ENCODE measurements around the gene P2RY2.

GRCh38 chr11:73267122-73267846 is 49.2 kb downstream of the P2RY2 start:
- TF ChIP-seq EZH2 (IDR thresholded peaks at IDR 0.05; ENCODE audit: low read depth) (no peak), CTCF (conservative IDR thresholded peaks at IDR 0.05) (no peak)

Data from PC-9 (cell line).